Measurements from ENCODE around the gene MRPL12. TPM values are rescaled to one million over a fixed set of nuclear protein-coding genes. Genes with fewer than 3 reads are reported as not detected.

Gene MRPL12
- total and polyA plus RNA-seq, 9 of the 15 experiments (the other 6 are each of a cell fraction or from before 2014, with no cell fraction given) = 0.94 to 338 (median 100) TPM

DNA sequence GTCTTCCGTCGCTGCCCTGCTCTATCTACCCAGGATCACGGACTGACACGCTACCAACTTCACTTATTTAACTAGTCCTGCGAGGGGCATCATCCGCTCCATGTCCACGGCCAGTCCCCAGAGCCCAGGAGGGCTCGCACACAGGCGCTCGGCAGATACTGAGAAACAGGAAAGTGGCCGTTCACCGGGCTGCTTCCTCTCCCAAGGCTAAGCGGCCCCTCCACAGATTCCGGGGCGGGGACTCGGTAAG lies 37.1 kb upstream of the MRPL12 start (continued):
- TF ChIP-seq SAP30 (IDR thresholded peaks at IDR 0.05; ENCODE audit: borderline replicate concordance, insufficient read depth, low read depth, low read length, poor library complexity, severe bottlenecking) (peak; percentile 53), ZNF76 (CRISPR knock-in tag; IDR thresholded peaks at IDR 0.05; ENCODE audit: borderline replicate concordance) (no peak), KDM5B (IDR thresholded peaks at IDR 0.05; ENCODE audit: insufficient replicate concordance, low read depth, low read length) (peak; percentile 6), ZBTB1 (CRISPR knock-in tag; IDR thresholded peaks at IDR 0.05; ENCODE audit: borderline replicate concordance, low read depth) (0 out of 2 replicates have a peak, but pooled peaks have one; percentile 26)
- TF ChIP-seq, protein P1, sequence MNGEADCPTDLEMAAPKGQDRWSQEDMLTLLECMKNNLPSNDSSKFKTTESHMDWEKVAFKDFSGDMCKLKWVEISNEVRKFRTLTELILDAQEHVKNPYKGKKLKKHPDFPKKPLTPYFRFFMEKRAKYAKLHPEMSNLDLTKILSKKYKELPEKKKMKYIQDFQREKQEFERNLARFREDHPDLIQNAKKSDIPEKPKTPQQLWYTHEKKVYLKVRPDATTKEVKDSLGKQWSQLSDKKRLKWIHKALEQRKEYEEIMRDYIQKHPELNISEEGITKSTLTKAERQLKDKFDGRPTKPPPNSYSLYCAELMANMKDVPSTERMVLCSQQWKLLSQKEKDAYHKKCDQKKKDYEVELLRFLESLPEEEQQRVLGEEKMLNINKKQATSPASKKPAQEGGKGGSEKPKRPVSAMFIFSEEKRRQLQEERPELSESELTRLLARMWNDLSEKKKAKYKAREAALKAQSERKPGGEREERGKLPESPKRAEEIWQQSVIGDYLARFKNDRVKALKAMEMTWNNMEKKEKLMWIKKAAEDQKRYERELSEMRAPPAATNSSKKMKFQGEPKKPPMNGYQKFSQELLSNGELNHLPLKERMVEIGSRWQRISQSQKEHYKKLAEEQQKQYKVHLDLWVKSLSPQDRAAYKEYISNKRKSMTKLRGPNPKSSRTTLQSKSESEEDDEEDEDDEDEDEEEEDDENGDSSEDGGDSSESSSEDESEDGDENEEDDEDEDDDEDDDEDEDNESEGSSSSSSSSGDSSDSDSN (IDR thresholded peaks at IDR 0.05; ENCODE audit: borderline replicate concordance in 1 of 2, low read depth in 2 of 2, low read length in 2 of 2) = peak in 1 of 2 experiments; percentile 3; a peak in 1 of 4 replicates
- TF ChIP-seq, protein P2, sequence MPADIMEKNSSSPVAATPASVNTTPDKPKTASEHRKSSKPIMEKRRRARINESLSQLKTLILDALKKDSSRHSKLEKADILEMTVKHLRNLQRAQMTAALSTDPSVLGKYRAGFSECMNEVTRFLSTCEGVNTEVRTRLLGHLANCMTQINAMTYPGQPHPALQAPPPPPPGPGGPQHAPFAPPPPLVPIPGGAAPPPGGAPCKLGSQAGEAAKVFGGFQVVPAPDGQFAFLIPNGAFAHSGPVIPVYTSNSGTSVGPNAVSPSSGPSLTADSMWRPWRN (IDR thresholded peaks at IDR 0.05; ENCODE audit: low read depth) = no peak
